Activated CD4-positive, alpha-beta T cell treated with anti-CD3 and anti-CD28 coated beads, Interleukin-2, amount 50 U/mL, for 48 hours (primary cell): Measurements from ENCODE around the gene IGFALS.
A peak's percentile ranks its signal among the peaks of the same experiment; 100 is the strongest.

Experiments
- DNase-seq, 2 experiments: peaks; one replicate each; pipeline ENCODE4 v3.0.0-alpha.2; 2020

IGFALS gene

GRCh38 chr16:1775006-1775845 lies 18.3 kb downstream of the IGFALS start:
- DNase-seq = no peak

GRCh38 chr16:1774448-1774780 lies 19.1 kb downstream of the IGFALS start:
- DNase-seq = no peak

- peak; percentile 29 to 39 for DNase-seq
These were observed 19.6 kb downstream of the IGFALS start for GRCh38 chr16:1773703-1774447.

- DNase-seq = peak; percentile 83 to 86
These were observed 20.4 kb downstream of the IGFALS start, which contains the start of gene MRPS34 for GRCh38 chr16:1772908-1773702. TSS of gene MRPS34 (minus strand) at chr16:1773134. CDS start at chr16:1773119, 15 bp downstream.

GRCh38 chr16:1772362-1772907 lies 21.1 kb downstream of the IGFALS start, which contains the start of gene EME2:
TSS of gene EME2 (plus strand) at chr16:1772810. CDS start at chr16:1773228, 418 bp downstream.
- peak; percentile 57 to 68 for DNase-seq

GRCh38 chr16:1771864-1772361 lies 21.6 kb downstream of the IGFALS start:
- peak in 1 of 2 experiments; percentile 22 for DNase-seq

- DNase-seq = peak; percentile 84 to 86
These were observed 22.2 kb downstream of the IGFALS start, which contains the start of gene NME3 for GRCh38 chr16:1771188-1771863. TSS of gene NME3 (minus strand) at chr16:1771543. CDS start at chr16:1771534, 9 bp downstream.

GRCh38 chr16:1770328-1771187 lies 22.9 kb downstream of the IGFALS start:
- peak; percentile 64 to 71 for DNase-seq

- no peak for DNase-seq
These were observed 23.9 kb downstream of the IGFALS start for GRCh38 chr16:1769402-1770300.

GRCh38 chr16:1768767-1769401 lies 24.6 kb downstream of the IGFALS start:
- DNase-seq = no peak

GRCh38 chr16:1768061-1768766 lies 25.3 kb downstream of the IGFALS start:
- DNase-seq = no peak

GRCh38 chr16:1767116-1767994 lies 26.1 kb downstream of the IGFALS start:
- DNase-seq = no peak

GRCh38 chr16:1766701-1767100 lies 26.8 kb downstream of the IGFALS start:
- DNase-seq = no peak

- no peak for DNase-seq
These were observed 27.3 kb downstream of the IGFALS start for GRCh38 chr16:1766231-1766630.

- no peak for DNase-seq
These were observed 27.7 kb downstream of the IGFALS start for GRCh38 chr16:1765826-1766225.

- no peak for DNase-seq
These were observed 28.5 kb downstream of the IGFALS start for GRCh38 chr16:1764971-1765370.
